K562 (cell line): Measurements from ENCODE around the gene FOS. TPM values are rescaled to one million over a fixed set of nuclear protein-coding genes. Genes with fewer than 3 reads are reported as not detected.

Source experiments
- ATF3 ChIP-seq, 2 experiments: fragments of 450-650 bp in 1 of 2; sonication (generic) in 1 of 2; formaldehyde crosslinking in 1 of 2; IDR thresholded peaks in 1 of 2; conservative IDR thresholded peaks in 1 of 2; 2 replicates each; pipeline versions ENCODE4 v1.6.1 to v1.8.1; 2016 to 2023; ENCODE audit warnings: mild to moderate bottlenecking in 2 of 2, moderate library complexity in 2 of 2, inconsistent platforms in 1 of 2, missing genetic modification reagents in 1 of 2
- BCLAF1 ChIP-seq, 2 experiments: fragments of 450-650 bp in 1 of 2; IDR thresholded peaks; 2 replicates each; pipeline ENCODE4 v1.6.1; 2011 to 2017; ENCODE audit warnings: low read depth in 2 of 2, antibody characterized with exemption in 1 of 2, borderline replicate concordance in 1 of 2, low read length in 1 of 2, mild to moderate bottlenecking in 1 of 2, mixed read lengths in 1 of 2; ENCODE audit not compliant: control insufficient read depth in 1 of 2
- DPF2 ChIP-seq: fragments of 450-650 bp; IDR thresholded peaks from 2 replicates; pipeline ENCODE4 v1.6.1; 2016
- E2F1 ChIP-seq: sonication (generic); formaldehyde crosslinking; IDR thresholded peaks from 2 replicates; pipeline ENCODE4 v1.8.1; 2023; ENCODE audit warnings: mild to moderate bottlenecking, missing genetic modification reagents, moderate library complexity
- FOXA3 ChIP-seq, 2 experiments: fragments of 450-650 bp in 1 of 2; sonication (generic) in 1 of 2; formaldehyde crosslinking; IDR thresholded peaks in 1 of 2; conservative IDR thresholded peaks in 1 of 2; 2 replicates each; pipeline versions ENCODE4 v1.4.0 to v1.8.0; 2020 to 2022; ENCODE audit warnings: mild to moderate bottlenecking in 2 of 2, missing genetic modification reagents in 1 of 2
- GTF2E2 ChIP-seq: fragments of 200-800 bp; sonication (Bioruptor generic); IDR thresholded peaks from 2 replicates; pipeline ENCODE4 v1.6.1; 2016; ENCODE audit warnings: missing genetic modification characterization, missing compliant biosample characterization
- KDM1A ChIP-seq, 2 experiments: fragments of 450-650 bp; IDR thresholded peaks; 2 replicates each; pipeline ENCODE4 v1.6.1; 2016; ENCODE audit warnings: mild to moderate bottlenecking in 2 of 2
- LEF1 ChIP-seq: fragments of 450-650 bp; IDR thresholded peaks from 2 replicates; pipeline ENCODE4 v1.6.1; 2016; ENCODE audit warnings: mild to moderate bottlenecking
- MTA2 ChIP-seq: fragments of 450-650 bp; IDR thresholded peaks from 2 replicates; pipeline ENCODE4 v1.6.1; 2016; ENCODE audit warnings: low read depth
- NR2C1 ChIP-seq, 2 experiments: fragments of 450-650 bp; IDR thresholded peaks; 2 replicates each; pipeline ENCODE4 v1.6.1; 2017; ENCODE audit warnings: mild to moderate bottlenecking in 2 of 2, antibody characterized with exemption in 1 of 2, inconsistent platforms in 1 of 2, missing compliant biosample characterization in 1 of 2, missing genetic modification characterization in 1 of 2
- PYGO2 ChIP-seq: fragments of 450-650 bp; IDR thresholded peaks from 2 replicates; pipeline ENCODE4 v1.6.1; 2016; ENCODE audit warnings: mild to moderate bottlenecking, missing genetic modification characterization, moderate library complexity, missing compliant biosample characterization
- RBFOX2 ChIP-seq: fragments of 200-400 bp; formaldehyde crosslinking; IDR thresholded peaks from 2 replicates; pipeline ENCODE4 v1.6.1; 2017; ENCODE audit warnings: low read depth, mild to moderate bottlenecking, low read length, moderate library complexity
- SAFB ChIP-seq: fragments of 200-400 bp; formaldehyde crosslinking; IDR thresholded peaks from 2 replicates; pipeline ENCODE4 v1.6.1; 2017; ENCODE audit warnings: low read depth, low read length, borderline replicate concordance
- SMARCC2 ChIP-seq: fragments of 450-650 bp; IDR thresholded peaks from 2 replicates; pipeline ENCODE4 v1.6.1; 2017; ENCODE audit warnings: antibody characterized with exemption, moderate library complexity, mild to moderate bottlenecking, low read depth
- SMARCE1 ChIP-seq: fragments of 450-650 bp; IDR thresholded peaks from 2 replicates; pipeline ENCODE4 v1.7.1; 2016; ENCODE audit warnings: mild to moderate bottlenecking
- TEAD1 ChIP-seq, 2 experiments: fragments of 450-650 bp in 1 of 2; sonication (generic) in 1 of 2; formaldehyde crosslinking; IDR thresholded peaks; 2 replicates each; pipeline versions ENCODE4 v1.4.0 to v1.8.0; 2020 to 2022; ENCODE audit warnings: mild to moderate bottlenecking in 2 of 2, missing genetic modification reagents in 1 of 2
- TFAP4 ChIP-seq: sonication (generic); formaldehyde crosslinking; IDR thresholded peaks from 2 replicates; pipeline ENCODE4 v1.8.0; 2022; ENCODE audit warnings: missing genetic modification reagents, mild to moderate bottlenecking, moderate library complexity, borderline replicate concordance
- ZFP36 ChIP-seq: fragments of 150-350 bp; IDR thresholded peaks from 2 replicates; pipeline ENCODE4 v1.6.1; 2018; ENCODE audit warnings: low read length, low read depth; ENCODE audit not compliant: partially characterized antibody
- ZNF217 ChIP-seq: sonication (generic); formaldehyde crosslinking; IDR thresholded peaks from 2 replicates; pipeline ENCODE4 v1.8.0; 2022; ENCODE audit warnings: mild to moderate bottlenecking, missing genetic modification reagents
- polyA plus RNA-seq, 8 experiments: library from polyadenylated mRNA; depleted of rRNA in 4 of 8; stranded (reverse) in 5 of 8; unstranded in 3 of 8; fragments of >200 nt; fragmentation: Nextera tagmentation in 2 of 8; fragmentation: Illumina TruSeq in 1 of 8; extraction: Ambion mirVana in 2 of 8; extraction: Trizol in 1 of 8; gene quantifications; 2 replicates each; pipeline versions ENCODE4 v1.2.1 to v1.2.3, GENCODE V29; 2011 to 2014; ENCODE audit warnings: inconsistent platforms in 1 of 8, missing spikeins in 1 of 8
- total RNA-seq, 7 experiments: library from RNA; depleted of rRNA in 6 of 7; stranded (reverse); fragments of >200 nt in 6 of 7; fragmentation: Illumina TruSeq in 2 of 7; extraction: Trizol in 2 of 7; gene quantifications; 2 replicates each; pipeline versions ENCODE4 v1.2.1 to v1.2.3, GENCODE V29; 2011 to 2021; ENCODE audit warnings: low replicate concordance in 1 of 7

Gene FOS
- total and polyA plus RNA-seq, 9 of the 15 experiments (the other 6 are each of a cell fraction or from before 2014, with no cell fraction given), result 0.54 to 13.8 (median 8.9) TPM

- TF ChIP-seq TFAP4 (CRISPR knock-in tag) (peak; percentile 95), ATF3 (IDR thresholded peaks at IDR 0.05) (peak; percentile 73), ATF3 (CRISPR knock-in tag; conservative IDR thresholded peaks at IDR 0.05) (no peak), LEF1 (peak; percentile 40; the same call in 1 of the 2 replicates), GTF2E2 (no peak), TEAD1 (CRISPR knock-in tag; IDR thresholded peaks at IDR 0.05) (0 out of 4 replicates have a peak, but pooled peaks of 1 of the 2 experiments have one; percentile 27), SMARCC2 (no peak; the same call in 1 of the 2 replicates), RBFOX2 (no peak), DPF2 (peak; percentile 84), MTA2 (no peak; the same call in 1 of the 2 replicates), SMARCE1 (peak; percentile 69), SAFB (no peak), E2F1 (CRISPR knock-in tag) (no peak), BCLAF1 (IDR thresholded peaks at IDR 0.05; ENCODE audit: borderline replicate concordance in 1 of 2, control insufficient read depth in 1 of 2, low read depth in 2 of 2, low read length in 1 of 2) (no peak), NR2C1 (IDR thresholded peaks at IDR 0.05) (no peak), NR2C1 (tag; IDR thresholded peaks at IDR 0.05) (peak; percentile 17; the same call in 1 of the 2 replicates), ZFP36 (peak; percentile 51), KDM1A (IDR thresholded peaks at IDR 0.05) (peak in 1 of 2 experiments; percentile 31; a peak in 1 of 4 replicates), PYGO2 (no peak), FOXA3 (CRISPR knock-in tag; conservative IDR thresholded peaks at IDR 0.05 in 1 of 2, IDR thresholded peaks at IDR 0.05 in 1 of 2) (no peak), ZNF217 (no peak)
Observed at GRCh38 chr14:75283833-75284563, 5.4 kb downstream of the FOS start (continued).
